Mesodermal cell (in vitro differentiated cells): ENCODE measurements around the gene RAE1.

Experiments
- H3K27ac ChIP-seq: 2 replicates; pipeline ENCODE4 v1.7.0; 2013; ENCODE audit warnings: mild to moderate bottlenecking, low read depth, low read length, moderate library complexity; ENCODE audit not compliant: severe bottlenecking
- H3K36me3 ChIP-seq: 2 replicates; pipeline ENCODE4 v1.7.1; 2013; ENCODE audit warnings: mild to moderate bottlenecking, low read length, moderate library complexity; ENCODE audit not compliant: control insufficient read depth, insufficient read depth
- H3K4me1 ChIP-seq: one replicate; pipeline ENCODE4 v1.7.1; 2013; ENCODE audit warnings: mild to moderate bottlenecking, low read length; ENCODE audit not compliant: insufficient read depth, control insufficient read depth, poor library complexity, severe bottlenecking
- H3K4me3 ChIP-seq: 2 replicates; pipeline ENCODE4 v1.7.0; 2013; ENCODE audit warnings: low read length, control low read depth, mild to moderate bottlenecking; ENCODE audit not compliant: insufficient read depth, poor library complexity, severe bottlenecking; ENCODE audit errors: extremely low read depth
- H3K9me3 ChIP-seq: 2 replicates; pipeline ENCODE4 v1.7.1; 2013; ENCODE audit warnings: mild to moderate bottlenecking, low read length, moderate library complexity; ENCODE audit not compliant: control insufficient read depth
- WGBS, 2 experiments: methylation state at CpG; one replicate each; pipeline ENCODE4 v1.1.5; 2013; ENCODE audit warnings: missing lambda C conversion rate in 2 of 2; ENCODE audit not compliant: insufficient coverage in 2 of 2; 5-methylcytosine and 5-hydroxymethylcytosine counted together

The RAE1 gene

DNA sequence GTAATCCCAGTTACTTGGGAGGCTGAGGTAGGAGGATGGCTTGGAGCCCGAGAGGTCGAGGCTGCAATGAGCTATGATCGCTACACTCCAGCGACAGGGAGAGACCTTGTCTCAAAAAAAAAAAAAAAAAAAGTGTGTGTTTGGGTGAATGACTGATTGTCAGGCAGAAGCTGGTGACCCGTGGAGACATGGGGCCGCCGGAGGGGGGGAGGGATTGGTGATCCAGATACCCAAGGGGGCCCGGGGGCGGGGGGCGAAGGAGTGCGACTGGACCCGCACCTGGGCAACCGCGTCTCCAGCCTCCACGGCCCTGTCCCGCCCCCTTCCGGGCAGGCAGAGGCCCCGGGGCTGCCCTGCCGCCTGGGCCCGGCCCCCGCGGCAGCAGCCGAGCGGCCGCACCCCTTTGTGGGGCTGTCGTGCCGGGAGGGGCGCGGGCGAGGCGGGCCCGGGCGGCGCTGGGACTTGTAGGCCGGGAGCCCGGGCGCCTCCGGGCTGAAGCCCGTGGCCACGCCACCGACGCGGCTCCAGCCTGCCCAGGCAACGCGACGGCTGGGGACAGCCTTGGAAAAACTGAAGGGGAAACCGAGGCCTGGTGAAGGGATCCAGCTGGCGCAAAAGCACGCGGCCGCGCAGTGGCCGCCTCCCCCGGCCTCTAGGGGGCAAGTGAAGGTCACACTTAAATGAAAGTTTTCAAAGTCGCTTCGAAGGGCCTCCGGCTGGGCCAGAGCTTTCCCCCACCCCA is 38.1 kb downstream of the RAE1 start:
- Histone ChIP-seq H3K4me3 (no peak overlapping the region), H3K4me1 (peaks cover 24% of the 10 kb centered on the region), H3K9me3 (no peaks in the 10 kb centered on the region), H3K36me3 (peaks cover 21% of the 10 kb centered on the region), H3K27ac (no peak overlapping the region)
- WGBS, 2 experiments, result 9 to 13% methylated on average over 30 to 53 of the region's 57 CpGs

DNA sequence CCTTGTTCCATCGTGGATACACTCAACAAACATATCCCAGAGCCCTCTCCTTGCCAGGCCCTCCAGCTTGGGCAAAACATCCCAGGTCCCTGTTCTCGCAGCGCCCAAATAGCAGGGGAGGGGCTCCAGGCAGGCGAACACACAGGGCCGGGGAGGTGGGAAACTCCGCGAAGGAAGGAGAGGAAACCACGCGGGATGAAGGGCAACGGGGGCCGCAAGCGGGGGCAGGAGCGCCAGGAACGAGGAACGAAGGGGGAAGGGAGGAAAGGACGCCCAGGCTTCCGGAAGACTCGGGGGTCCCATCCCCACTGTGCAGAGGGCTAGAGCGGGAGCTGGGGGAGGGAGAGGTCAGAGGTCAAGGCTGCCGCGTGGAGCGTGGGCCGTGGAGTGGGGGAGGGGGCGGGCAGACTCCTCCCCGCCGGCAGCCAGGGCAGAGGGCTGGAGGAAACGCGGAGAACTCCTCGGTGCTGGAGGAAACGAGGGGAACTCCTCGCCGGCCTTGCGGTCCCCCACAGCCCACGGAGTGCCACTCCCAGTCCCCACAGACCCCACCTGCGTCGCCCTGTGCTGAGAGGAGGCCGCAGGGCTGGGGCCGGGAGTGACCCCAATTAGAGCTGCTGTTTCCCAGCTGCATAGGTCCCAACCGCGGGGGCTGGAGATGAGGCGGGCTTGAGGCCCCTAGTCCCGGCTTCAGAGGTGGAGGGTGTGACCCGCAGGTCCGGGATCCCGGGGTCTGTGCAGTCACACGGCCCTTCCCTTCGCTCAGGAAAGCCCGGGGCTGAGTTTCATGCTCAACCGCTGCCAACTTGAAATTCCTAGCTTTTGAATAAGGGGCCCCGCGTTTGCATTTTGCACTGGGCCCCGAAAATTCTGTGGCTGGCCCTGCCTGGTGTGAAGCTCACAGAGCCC is 38.9 kb downstream of the RAE1 start:
- peaks cover 28% of the 10 kb centered on the region for H3K36me3 ChIP-seq
- no peak overlapping the region for H3K27ac ChIP-seq
- 29 to 34% methylated on average over 34 to 44 of the region's 52 CpGs for WGBS, 2 experiments
- H3K4me1 ChIP-seq, result peaks cover 26% of the 10 kb centered on the region
- H3K9me3 ChIP-seq, result no peaks in the 10 kb centered on the region
- peak overlapping the region; percentile 16 for H3K4me3 ChIP-seq

DNA sequence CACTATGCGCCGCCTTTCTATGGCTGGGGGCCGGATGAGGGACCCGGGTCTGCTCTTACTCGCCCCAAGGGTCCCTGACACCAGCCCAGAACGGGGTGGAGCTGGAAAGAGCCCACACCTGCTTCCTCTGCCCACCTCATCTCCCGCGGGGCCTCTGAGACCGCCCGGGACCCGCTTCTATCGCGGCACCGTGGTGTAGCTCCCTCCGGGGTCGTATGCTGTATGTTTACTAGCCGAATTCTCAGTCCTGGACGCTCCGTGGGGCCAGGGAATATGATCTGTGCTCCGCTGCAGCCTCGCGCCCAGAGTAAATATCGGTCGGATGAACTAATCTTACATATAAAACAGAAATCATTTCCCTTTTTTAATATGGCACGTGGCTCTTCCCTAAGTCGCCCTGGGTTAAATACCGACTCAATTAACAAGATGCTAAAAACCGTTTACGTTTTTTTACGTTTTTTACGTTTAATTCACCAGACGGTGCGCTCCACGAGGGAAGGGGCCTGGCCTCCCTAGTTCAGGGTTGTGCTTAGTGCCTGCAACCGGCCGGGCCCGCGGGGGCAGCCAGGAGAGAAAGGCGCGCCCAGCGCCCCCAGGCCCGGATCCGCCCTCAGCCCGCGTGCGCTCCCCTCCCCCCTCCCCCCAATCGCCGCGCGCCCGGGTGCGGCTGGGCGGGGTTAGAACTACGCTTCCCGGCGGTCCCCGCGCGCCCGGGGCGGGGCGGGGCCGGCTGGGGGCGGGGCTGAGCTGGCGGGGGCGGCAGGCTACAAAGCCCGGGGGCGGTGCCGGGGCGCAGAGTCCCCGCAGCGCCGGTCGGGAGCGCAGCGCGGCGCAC is 39.8 kb downstream of the RAE1 start, which contains the start of gene RBM38:
RBM38 (plus strand) TSS at position 793 of the 835 bp plus-strand sequence. CDS start 186 bp downstream, outside the sequence.
- Histone ChIP-seq H3K36me3 (peaks cover 32% of the 10 kb centered on the region), H3K27ac (peak within 1 kb of the TSS; percentile 10)

GRCh38 chr20:57391439-57392301 is 40.6 kb downstream of the RAE1 start:
- peak overlapping the region; percentile 55 for H3K4me3 ChIP-seq
- H3K27ac ChIP-seq, result no peak overlapping the region
- peaks cover 40% of the 10 kb centered on the region for H3K4me1 ChIP-seq
- peaks cover 33% of the 10 kb centered on the region for H3K36me3 ChIP-seq
- WGBS, 2 experiments, result 1% methylated on average over 51 to 64 of the region's 98 CpGs
- H3K9me3 ChIP-seq, result no peaks in the 10 kb centered on the region

More for the DNA sequence above, 39.8 kb downstream of the RAE1 start, which contains the start of gene RBM38:
- Histone ChIP-seq H3K9me3 (no peaks in the 10 kb centered on the region), H3K4me1 (peaks cover 34% of the 10 kb centered on the region), H3K4me3 (peak within 1 kb of the TSS; percentile 55)
- WGBS, 2 experiments, result 17 to 19% methylated on average over 54 to 57 of the region's 78 CpGs

GRCh38 chr20:57392512-57393271 is 41.6 kb downstream of the RAE1 start:
- H3K27ac ChIP-seq, result no peak overlapping the region
- H3K36me3 ChIP-seq, result peaks cover 40% of the 10 kb centered on the region
- H3K4me3 ChIP-seq, result peak overlapping the region; percentile 55
- H3K9me3 ChIP-seq, result no peaks in the 10 kb centered on the region
- WGBS, 2 experiments, result 65 to 66% methylated on average over 27 to 31 of the region's 33 CpGs
- H3K4me1 ChIP-seq, result peaks cover 50% of the 10 kb centered on the region

DNA sequence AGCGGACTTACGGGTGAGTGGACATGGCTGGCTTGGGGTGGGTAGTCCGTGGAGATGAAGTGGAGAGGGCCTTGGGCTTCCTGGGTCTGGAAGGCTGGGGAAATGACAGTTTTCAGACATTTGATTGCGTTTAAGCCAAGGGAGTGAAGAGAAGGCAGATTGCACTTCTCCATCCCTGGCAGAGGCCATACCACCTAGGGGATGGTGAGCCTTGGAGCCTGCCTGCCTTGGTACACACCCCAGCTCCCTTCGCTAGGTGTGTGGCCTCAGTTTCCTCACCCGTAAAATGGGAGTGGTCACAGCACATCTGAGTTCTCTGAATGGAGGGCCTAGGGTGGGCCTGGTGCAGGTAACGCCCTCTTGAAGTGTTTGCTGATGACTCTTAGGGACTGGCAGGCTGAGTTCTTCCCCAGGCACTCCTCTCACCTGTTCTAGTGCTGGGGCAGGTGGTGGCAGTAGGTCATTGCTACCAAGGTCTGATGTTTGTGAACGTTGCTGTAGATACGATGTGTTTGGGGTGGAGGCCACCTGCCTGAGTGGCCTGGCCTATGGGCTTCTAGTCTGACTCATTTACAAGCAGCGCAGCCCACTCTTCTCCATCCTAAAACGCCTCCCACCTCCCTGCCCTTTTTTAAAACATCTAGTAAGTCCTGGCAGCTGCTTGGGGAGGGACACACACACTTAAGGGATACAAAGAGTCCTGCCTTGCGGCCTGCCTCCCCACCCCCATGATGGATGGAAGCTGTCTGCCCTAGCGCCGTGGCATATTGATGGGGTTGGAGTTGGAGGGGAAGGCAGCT is 42.5 kb downstream of the RAE1 start:
- peaks cover 47% of the 10 kb centered on the region for H3K36me3 ChIP-seq
- 90 to 93% methylated on average over 7 to 8 of the region's 14 CpGs for WGBS, 2 experiments
- peaks cover 56% of the 10 kb centered on the region for H3K4me1 ChIP-seq
- H3K27ac ChIP-seq, result no peak overlapping the region
- no peaks in the 10 kb centered on the region for H3K9me3 ChIP-seq
- H3K4me3 ChIP-seq, result no peak overlapping the region

DNA sequence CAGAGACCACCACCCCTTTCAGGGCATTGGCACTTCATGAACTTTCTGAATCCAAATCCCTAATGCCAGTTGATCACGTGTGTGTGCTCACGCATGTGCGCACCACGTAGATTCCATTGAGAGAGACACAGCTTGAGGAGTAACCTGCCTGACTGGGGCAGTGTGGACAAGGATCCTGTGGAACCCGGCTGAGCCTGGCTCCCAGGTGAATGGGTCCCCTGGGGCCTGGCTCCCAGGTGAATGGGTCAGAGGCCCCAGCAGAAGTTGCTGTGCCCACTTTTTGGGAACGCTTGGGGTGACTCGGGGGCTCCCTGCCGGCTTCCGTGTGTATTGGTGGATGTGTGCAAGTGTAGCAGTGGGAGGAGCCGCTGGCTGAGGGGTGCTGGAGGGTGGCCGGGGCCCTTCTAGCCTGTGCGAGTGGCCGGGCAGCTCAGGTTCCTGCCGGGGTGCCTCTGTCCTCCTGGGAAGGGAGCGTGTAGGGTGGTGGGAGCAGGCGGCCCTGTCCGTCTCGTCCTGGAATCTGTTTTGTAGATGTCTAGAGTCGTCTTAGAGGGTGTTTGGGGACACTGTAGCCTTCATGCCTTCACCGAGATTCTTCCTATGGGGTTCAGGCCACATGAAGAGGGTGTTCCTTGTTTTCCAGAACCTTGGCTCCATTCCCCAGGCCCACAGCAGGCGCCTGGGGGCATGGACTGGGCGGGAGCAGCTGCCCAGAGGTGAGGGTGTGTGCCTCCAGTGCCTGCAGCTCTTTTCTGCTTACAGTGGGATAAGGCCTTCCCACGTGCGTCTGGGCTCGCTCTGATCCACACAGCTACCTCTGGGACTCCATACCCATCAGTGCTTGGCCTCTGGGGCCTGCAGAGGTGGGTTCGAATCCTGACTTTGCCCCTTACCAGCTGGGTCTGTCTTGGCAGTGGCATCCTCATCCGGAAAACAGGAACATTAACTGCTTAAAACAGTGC is 43.3 kb downstream of the RAE1 start:
- Histone ChIP-seq H3K4me1 (peaks cover 64% of the 10 kb centered on the region), H3K36me3 (peaks cover 54% of the 10 kb centered on the region), H3K27ac (no peak overlapping the region), H3K9me3 (no peaks in the 10 kb centered on the region), H3K4me3 (no peak overlapping the region)
- WGBS, 2 experiments, result 90 to 93% methylated on average over 21 to 25 of the region's 27 CpGs
